Esophagus squamous epithelium (tissue), 5 donors: ENCODE measurements around the gene PFN2. TPM values are rescaled to one million over a fixed set of nuclear protein-coding genes. Genes with fewer than 3 reads are reported as not detected.
A peak's percentile ranks its signal among the peaks of the same experiment; 100 is the strongest.

ENCODE experiments used
- DNase-seq: peaks from one replicate; lab custom pipeline; 2025; lab: John Stamatoyannopoulos, UW
- H3K27ac ChIP-seq, 4 donors: fragments of 200-600 bp; sonication (generic); one replicate each; pipeline ENCODE4 v1.5.1; 2016 to 2019; ENCODE audit warnings: mild to moderate bottlenecking in 1 of 4
- H3K27me3 ChIP-seq, 4 donors: fragments of 200-600 bp; sonication (generic); 1 replicate in 3 of 4; 2 replicates in 1 of 4; pipeline versions ENCODE4 v1.5.1 to v1.6.0; 2017 to 2021; ENCODE audit warnings: antibody characterized with exemption in 1 of 4
- H3K36me3 ChIP-seq, 3 donors: fragments of 200-600 bp; sonication (generic); one replicate each; pipeline ENCODE4 v1.5.1; 2016 to 2019
- H3K4me1 ChIP-seq, 3 donors: fragments of 200-600 bp; sonication (generic); one replicate each; pipeline ENCODE4 v1.5.1; 2017 to 2019
- H3K4me3 ChIP-seq, 4 donors: fragments of 200-600 bp; sonication (generic); 1 replicate in 3 of 4; 2 replicates in 1 of 4; pipeline ENCODE4 v1.5.1; 2016 to 2019; ENCODE audit warnings: mild to moderate bottlenecking in 2 of 4, moderate library complexity in 1 of 4
- H3K9me3 ChIP-seq, 3 donors: fragments of 200-600 bp; sonication (generic); one replicate each; pipeline ENCODE4 v1.5.1; 2016 to 2019
- POLR2A ChIP-seq, 4 donors: fragments of 450-650 bp; IDR thresholded peaks; one replicate each; pipeline ENCODE4 v1.6.1; 2017; ENCODE audit warnings: antibody characterized with exemption in 4 of 4, mild to moderate bottlenecking in 4 of 4, moderate library complexity in 3 of 4
- WGBS, 2 donors: methylation state at CpG; one replicate each; pipeline ENCODE4 v1.1.5; 2018; 5-methylcytosine and 5-hydroxymethylcytosine counted together
- intact Hi-C: fragments of 100-400 bp; cut with DNase I; formaldehyde crosslinking; loops from one replicate; pipeline ENCODE4 v1.15.0; 2022
- total RNA-seq, 4 donors: library from RNA; depleted of rRNA; stranded (reverse); fragments of >200 nt; gene quantifications; one replicate each; pipeline ENCODE4 v1.1.0, GENCODE V29; 2016
- TF ChIP-seq, protein P1 (sequence below), 6 experiments: fragments of 450-650 bp in 4 of 6; fragments of 200-600 bp in 2 of 6; sonication (generic) in 2 of 6; IDR thresholded peaks; one replicate each; pipeline ENCODE4 v1.5.1; 2016 to 2019; ENCODE audit warnings: antibody characterized with exemption in 6 of 6, mild to moderate bottlenecking in 4 of 6, moderate library complexity in 4 of 6
- donor health status: DM: yes; HTN: yes; CAD: no.

The PFN2 gene
- total RNA-seq, 4 donors from 2014 or later: 7.8 to 39.3 (median 26.6) TPM

DNA sequence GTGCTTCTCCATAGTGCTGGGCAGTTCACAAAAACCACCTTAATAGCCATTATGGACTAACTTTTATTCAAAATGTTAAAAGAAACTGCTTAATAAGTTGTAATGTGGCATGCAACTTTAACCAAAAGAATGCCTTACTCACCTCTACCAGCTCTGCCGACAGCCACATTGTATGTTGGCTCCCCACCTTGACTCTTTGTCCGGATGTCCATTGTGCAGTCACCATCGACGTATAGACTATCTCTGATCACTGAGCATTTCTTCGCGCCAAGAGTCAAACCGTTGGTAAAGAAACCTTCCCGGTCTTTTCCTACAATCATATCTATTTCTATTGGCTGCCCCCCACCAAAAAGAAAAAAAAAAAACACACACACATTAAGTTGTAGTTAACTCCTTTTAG, 2.5 kb downstream of the PFN2 start:
- intact Hi-C loops: loop anchor here (10.0 kb wide), 2 partner anchors 217 to 257 kb away; no protein-coding TSS in a partner anchor
- peaks cover 0 to 60% (median 0%) of the 10 kb centered on the region in 3 donors for H3K4me1 ChIP-seq
- DNase-seq: no peak
- peaks cover 0 to 25% (median 0%) of the 10 kb centered on the region in 3 donors for H3K36me3 ChIP-seq
- no peak for TF ChIP-seq POLR2A (IDR thresholded peaks at IDR 0.05)
- TF ChIP-seq, protein P1, sequence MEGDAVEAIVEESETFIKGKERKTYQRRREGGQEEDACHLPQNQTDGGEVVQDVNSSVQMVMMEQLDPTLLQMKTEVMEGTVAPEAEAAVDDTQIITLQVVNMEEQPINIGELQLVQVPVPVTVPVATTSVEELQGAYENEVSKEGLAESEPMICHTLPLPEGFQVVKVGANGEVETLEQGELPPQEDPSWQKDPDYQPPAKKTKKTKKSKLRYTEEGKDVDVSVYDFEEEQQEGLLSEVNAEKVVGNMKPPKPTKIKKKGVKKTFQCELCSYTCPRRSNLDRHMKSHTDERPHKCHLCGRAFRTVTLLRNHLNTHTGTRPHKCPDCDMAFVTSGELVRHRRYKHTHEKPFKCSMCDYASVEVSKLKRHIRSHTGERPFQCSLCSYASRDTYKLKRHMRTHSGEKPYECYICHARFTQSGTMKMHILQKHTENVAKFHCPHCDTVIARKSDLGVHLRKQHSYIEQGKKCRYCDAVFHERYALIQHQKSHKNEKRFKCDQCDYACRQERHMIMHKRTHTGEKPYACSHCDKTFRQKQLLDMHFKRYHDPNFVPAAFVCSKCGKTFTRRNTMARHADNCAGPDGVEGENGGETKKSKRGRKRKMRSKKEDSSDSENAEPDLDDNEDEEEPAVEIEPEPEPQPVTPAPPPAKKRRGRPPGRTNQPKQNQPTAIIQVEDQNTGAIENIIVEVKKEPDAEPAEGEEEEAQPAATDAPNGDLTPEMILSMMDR (IDR thresholded peaks at IDR 0.05): no peak
- peaks cover 0 to 13% (median 0%) of the 10 kb centered on the region in 4 donors for H3K27me3 ChIP-seq
- H3K9me3 ChIP-seq: no peaks in the 10 kb centered on the region
- no peak overlapping the region for H3K27ac ChIP-seq
- 77 to 82% methylated on average over 8 of the region's 8 CpGs for whole genome bisulfite sequencing, 2 donors
- no peak overlapping the region for H3K4me3 ChIP-seq

DNA sequence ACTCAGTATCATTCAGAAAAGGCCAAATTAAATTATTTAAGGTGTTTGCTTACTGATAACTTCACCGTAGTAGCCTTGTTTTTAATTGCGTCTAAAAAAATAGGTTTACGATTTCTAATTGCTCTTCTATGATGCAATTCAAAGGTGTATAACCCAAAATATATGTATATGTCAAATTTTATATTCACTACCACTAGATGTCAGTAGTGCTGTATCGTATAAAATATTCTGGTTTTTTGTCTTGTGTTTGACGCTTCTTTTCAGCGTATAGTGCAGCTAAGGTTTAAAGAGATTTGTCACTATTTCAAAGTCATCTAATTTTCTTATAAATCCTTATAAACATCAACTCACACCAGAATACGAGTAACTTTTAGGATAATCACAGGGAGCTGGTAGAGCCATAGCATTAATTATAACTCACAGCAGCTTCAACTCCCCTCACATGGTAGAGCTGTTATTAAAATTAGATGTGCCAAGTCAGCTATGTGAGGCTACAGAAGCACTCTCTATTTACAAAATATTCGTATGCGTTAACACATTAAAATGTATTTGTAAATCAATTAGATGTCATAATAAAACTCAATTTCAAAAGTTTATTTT, 3.5 kb downstream of the PFN2 start:
- peaks cover 0 to 57% (median 0%) of the 10 kb centered on the region in 3 donors for H3K4me1 ChIP-seq
- peaks cover 0 to 13% (median 0%) of the 10 kb centered on the region in 4 donors for H3K27me3 ChIP-seq
- WGBS, 2 donors: 13 to 19% methylated on average over 9 of the region's 9 CpGs
- intact Hi-C loops: loop anchor here (10.0 kb wide), 2 partner anchors 218 to 258 kb away; no protein-coding TSS in a partner anchor
- no peak for TF ChIP-seq POLR2A (IDR thresholded peaks at IDR 0.05)
- TF ChIP-seq, protein P1 (IDR thresholded peaks at IDR 0.05): peak in 5 of 6 experiments; percentile 37 to 72 (median 56)
- peaks cover 0 to 25% (median 0%) of the 10 kb centered on the region in 3 donors for H3K36me3 ChIP-seq
- H3K4me3 ChIP-seq: no peak overlapping the region
- no peak overlapping the region for H3K27ac ChIP-seq
- no peaks in the 10 kb centered on the region for H3K9me3 ChIP-seq
- DNase-seq: no peak

DNA sequence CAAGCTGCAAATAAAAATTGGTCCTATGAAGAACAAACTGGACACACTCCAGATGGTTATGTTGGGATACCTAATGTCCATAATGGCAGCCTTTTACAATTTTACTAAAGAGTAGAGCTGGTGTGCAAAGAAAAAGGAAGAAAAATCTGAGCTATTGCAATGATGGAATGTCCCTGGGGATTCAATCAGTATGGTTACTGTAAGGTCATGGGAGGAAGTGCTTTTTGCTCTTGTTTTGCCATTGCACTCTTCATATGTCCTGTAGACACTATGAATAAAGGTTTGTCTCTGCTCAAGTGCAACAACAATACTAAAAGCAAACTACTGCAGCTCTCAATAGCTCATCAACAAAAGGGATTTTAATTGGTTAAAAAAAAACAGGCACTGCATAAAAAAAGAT, 5.4 kb downstream of the PFN2 start:
- H3K27me3 ChIP-seq: no peaks in the 10 kb centered on the region
- intact Hi-C loops: loop anchor here (10.0 kb wide), 2 partner anchors 220 to 260 kb away; no protein-coding TSS in a partner anchor
- TF ChIP-seq, protein P1 (IDR thresholded peaks at IDR 0.05): no peak
- no peak for TF ChIP-seq POLR2A (IDR thresholded peaks at IDR 0.05)

DNA sequence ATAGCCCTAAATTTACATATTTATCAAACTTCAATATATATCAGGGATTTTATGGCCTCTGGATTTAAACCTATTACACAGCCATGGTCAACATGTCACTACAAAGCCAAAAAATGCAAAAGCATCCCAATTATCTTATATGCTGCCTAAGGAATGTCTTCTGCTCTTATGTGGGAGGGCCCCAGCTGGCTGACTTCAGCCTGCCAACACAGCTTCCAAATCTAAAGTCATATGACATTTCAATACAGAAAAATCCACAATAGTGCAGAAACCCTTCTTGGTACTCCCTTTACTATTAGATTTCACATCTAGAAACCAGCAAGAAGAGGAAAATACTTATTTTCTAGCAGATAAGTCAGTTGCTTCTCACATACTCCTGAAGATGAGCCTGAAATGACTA, 6.4 kb downstream of the PFN2 start:
- intact Hi-C loops: loop anchor here (10.0 kb wide), 2 partner anchors 221 to 261 kb away; no protein-coding TSS in a partner anchor
- Histone ChIP-seq H3K4me3 (no peak overlapping the region), H3K36me3 (peaks cover 0 to 45% (median 0%) of the 10 kb centered on the region in 3 donors), H3K9me3 (no peaks in the 10 kb centered on the region), H3K27ac (no peak overlapping the region), H3K4me1 (peaks cover 0 to 35% (median 0%) of the 10 kb centered on the region in 3 donors), H3K27me3 (no peaks in the 10 kb centered on the region)
- DNase-seq: no peak
- TF ChIP-seq, protein P1 (IDR thresholded peaks at IDR 0.05): no peak
- TF ChIP-seq POLR2A (IDR thresholded peaks at IDR 0.05): no peak

More for the DNA sequence above, 5.4 kb downstream of the PFN2 start:
- Histone ChIP-seq H3K9me3 (no peaks in the 10 kb centered on the region), H3K36me3 (peaks cover 0 to 41% (median 0%) of the 10 kb centered on the region in 3 donors), H3K4me3 (no peak overlapping the region), H3K27ac (no peak overlapping the region), H3K4me1 (peaks cover 0 to 45% (median 0%) of the 10 kb centered on the region in 3 donors)
- no peak for DNase-seq

DNA sequence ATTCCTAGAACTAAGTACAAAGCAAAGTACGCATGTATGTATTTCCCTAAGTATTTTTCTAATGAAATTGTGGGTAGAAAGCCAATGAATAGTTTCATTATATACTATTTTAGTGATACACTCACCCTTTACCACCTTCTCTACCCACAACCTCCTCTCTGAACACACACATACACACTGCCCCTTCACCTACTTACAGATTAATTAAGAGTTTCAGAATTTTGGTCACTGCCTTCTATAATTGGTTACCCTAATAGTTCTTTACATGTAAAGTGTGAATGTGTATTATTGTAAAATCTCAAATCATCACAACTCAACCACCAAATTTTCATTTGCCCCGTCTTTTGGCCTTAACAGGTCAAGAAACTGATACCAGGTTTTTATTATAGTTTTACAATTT, 7.2 kb downstream of the PFN2 start:
- intact Hi-C loops: loop anchor here (10.0 kb wide), 2 partner anchors 221 to 261 kb away; no protein-coding TSS in a partner anchor
- DNase-seq: no peak
- no peak for TF ChIP-seq POLR2A (IDR thresholded peaks at IDR 0.05)
- TF ChIP-seq, protein P1 (IDR thresholded peaks at IDR 0.05): no peak
- 93 to 95% methylated on average over 2 of the region's 2 CpGs for WGBS, 2 donors
- Histone ChIP-seq H3K4me3 (no peak overlapping the region), H3K36me3 (peaks cover 0 to 45% (median 0%) of the 10 kb centered on the region in 3 donors), H3K27me3 (no peaks in the 10 kb centered on the region), H3K9me3 (no peaks in the 10 kb centered on the region), H3K27ac (no peak overlapping the region), H3K4me1 (peaks cover 0 to 29% (median 0%) of the 10 kb centered on the region in 3 donors)
